Heart left ventricle (tissue), 16 donors: ENCODE measurements around the gene TBCB. TPM values are rescaled to one million over a fixed set of nuclear protein-coding genes. Genes with fewer than 3 reads are reported as not detected.

Experiments
- ATAC-seq, 4 donors: fragments of 200-7000 bp; cut with Tn5 transposase; one replicate each; pipeline ENCODE4 v1.9.1; 2020 to 2022; ENCODE audit warnings: moderate library complexity in 4 of 4, mild to moderate bottlenecking in 3 of 4, moderate number of reproducible peaks in 1 of 4
- DNase-seq, 5 donors: peaks; one replicate each; pipeline ENCODE4 v3.0.0-alpha.2; 2020
- H3K27ac ChIP-seq, 12 donors: fragments of 200-600 bp; sonication (generic) in 4 of 12; one replicate each; pipeline versions ENCODE4 v1.5.0 to v1.8.0; 2016 to 2022; ENCODE audit warnings: mild to moderate bottlenecking in 2 of 12
- H3K27me3 ChIP-seq, 9 donors: fragments of 200-600 bp; sonication (generic) in 2 of 9; one replicate each; pipeline versions ENCODE4 v1.5.1 to v1.8.0; 2016 to 2022; ENCODE audit warnings: mild to moderate bottlenecking in 3 of 9
- H3K36me3 ChIP-seq, 9 donors: fragments of 200-600 bp; sonication (generic) in 2 of 9; one replicate each; pipeline versions ENCODE4 v1.5.0 to v1.8.0; 2018 to 2022; ENCODE audit warnings: mild to moderate bottlenecking in 2 of 9
- H3K4me1 ChIP-seq, 12 donors: fragments of 200-600 bp; sonication (generic) in 4 of 12; one replicate each; pipeline versions ENCODE4 v1.5.0 to v1.8.0; 2016 to 2022; ENCODE audit warnings: mild to moderate bottlenecking in 3 of 12
- H3K4me3 ChIP-seq, 12 donors: fragments of 200-600 bp; sonication (generic) in 4 of 12; one replicate each; pipeline versions ENCODE4 v1.5.0 to v1.8.0; 2017 to 2022; ENCODE audit warnings: mild to moderate bottlenecking in 9 of 12, moderate library complexity in 4 of 12
- H3K9me3 ChIP-seq, 12 donors: fragments of 200-600 bp; sonication (generic) in 4 of 12; one replicate each; pipeline versions ENCODE4 v1.5.0 to v1.8.0; 2016 to 2022; ENCODE audit warnings: mild to moderate bottlenecking in 1 of 12
- POLR2A ChIP-seq, 2 donors: fragments of 450-650 bp; IDR thresholded peaks; one replicate each; pipeline ENCODE4 v1.6.1; 2017; ENCODE audit warnings: antibody characterized with exemption in 2 of 2, mild to moderate bottlenecking in 2 of 2, moderate library complexity in 2 of 2
- WGBS, 4 donors: extraction: QIAGEN DNeasy Blood & Tissue Kit in 2 of 4; methylation state at CpG; one replicate each; pipeline versions ENCODE4 v1.1.5 to v1.1.7; 2013 to 2018; 5-methylcytosine and 5-hydroxymethylcytosine counted together
- intact Hi-C, 10 donors: fragments of 100-400 bp; cut with DNase I; formaldehyde crosslinking; loops; one replicate each; pipeline versions ENCODE4 v1.11.1 to v1.14.2; 2022
- polyA plus RNA-seq, 2 donors: library from polyadenylated mRNA; stranded (reverse); fragments of 200-250 nt; gene quantifications; one replicate each; pipeline ENCODE4 v1.2.3, GENCODE V29; 2013
- total RNA-seq, 9 donors: library from RNA; depleted of rRNA in 2 of 9; stranded (reverse); fragments of >200 nt in 2 of 9; fragmentation: NEBNext Ultra II Directional in 3 of 9; extraction: Animal tissue kit (Norgen Biotek cat#: 25700) in 3 of 9; gene quantifications; one replicate each; pipeline versions ENCODE4 v1.1.0 to v1.2.4, GENCODE V29; 2016 to 2023
- TF ChIP-seq, protein P1 (sequence below), 12 donors: fragments of 200-600 bp; sonication (generic) in 4 of 12; IDR thresholded peaks; one replicate each; pipeline versions ENCODE4 v1.5.0 to v1.8.0; 2018 to 2022; ENCODE audit warnings: antibody characterized with exemption in 12 of 12, mild to moderate bottlenecking in 5 of 12
- donor health status: ischemic (EF 13 %, LVEDD 7.1; RV severe dilation, severe dysfunction).
- donor health status: healthy with polysubstance abuse.
- donor health status: DM: no; HTN: yes; CAD: no.
- donor health status: DM: no; HTN: no; CAD: no.
- donor health status: ischemic (EF 25% LVEDD 6.9; RV normal size, moderate dysfunction).
- donor health status: ischemic (EF 25% LVEDD 5.7; RV mildly dilated, moderate dysfunction).
- donor health status: healthy.
- donor health status: DM: yes; HTN: yes; CAD: no.
- donor health status: ischemic (EF 35%, LVEDD 5.7; RV mildly dilated, moderate dysfunction).
- donor health status: nonischemic (EF 11% LVEDD 7.7; RV severe dilation, severe dysfunction).
- donor health status: DM: yes; HTN: yes; CAD: no.
- donor health status: PGD.
- donor health status: ischemic (EF 29% LVEDD 5.4; RV normal size, mild dysfunction).
- donor health status: nonischemic (EF 23%, LVEDD 6.1; RV moderate dilation, normal function).

Gene TBCB
- total and polyA plus RNA-seq, 11 donors = 89.8 to 171 (median 111) TPM

DNA sequence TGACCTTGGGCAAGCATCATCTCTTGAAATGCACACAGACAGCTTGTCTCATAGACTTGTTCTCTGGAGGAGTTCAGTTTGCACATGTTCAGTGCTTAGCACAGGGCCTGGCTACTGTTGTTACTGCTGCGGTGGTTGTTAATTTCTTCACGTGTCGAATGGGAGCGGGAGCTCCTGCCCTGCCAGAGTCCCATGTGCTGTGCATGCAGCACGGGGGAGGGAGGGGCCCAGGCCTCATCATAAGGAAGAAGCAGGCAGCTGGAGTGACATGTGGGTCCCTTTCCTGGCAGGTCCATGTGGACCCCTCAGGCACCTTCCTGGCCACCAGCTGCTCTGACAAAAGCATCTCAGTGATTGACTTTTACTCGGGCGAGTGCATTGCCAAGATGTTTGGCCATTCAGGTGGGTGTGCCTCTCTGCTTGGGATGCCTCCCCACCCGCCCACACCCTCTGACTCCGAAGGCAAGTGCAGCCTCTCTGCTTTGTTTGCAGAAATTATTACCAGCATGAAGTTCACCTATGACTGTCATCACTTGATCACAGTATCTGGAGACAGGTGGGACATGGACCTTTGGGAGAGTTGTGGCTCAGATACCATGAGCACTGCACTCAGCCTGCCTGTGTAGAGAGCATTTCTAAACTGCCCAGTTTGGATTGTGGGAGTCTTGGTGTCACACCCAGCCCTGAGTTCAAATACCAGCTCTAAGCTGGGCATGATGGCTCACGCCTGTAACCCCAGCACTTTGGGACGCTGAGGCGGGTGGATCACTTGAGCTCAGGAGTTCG is 24.2 kb upstream of the TBCB start:
- H3K4me1 ChIP-seq = peaks cover 0 to 16% (median 3%) of the 10 kb centered on the region in 12 donors
- H3K36me3 ChIP-seq = peaks cover 0 to 4% (median 0%) of the 10 kb centered on the region in 9 donors
- ATAC-seq (no peak), DNase-seq (no peak)
- TF ChIP-seq, protein P1, sequence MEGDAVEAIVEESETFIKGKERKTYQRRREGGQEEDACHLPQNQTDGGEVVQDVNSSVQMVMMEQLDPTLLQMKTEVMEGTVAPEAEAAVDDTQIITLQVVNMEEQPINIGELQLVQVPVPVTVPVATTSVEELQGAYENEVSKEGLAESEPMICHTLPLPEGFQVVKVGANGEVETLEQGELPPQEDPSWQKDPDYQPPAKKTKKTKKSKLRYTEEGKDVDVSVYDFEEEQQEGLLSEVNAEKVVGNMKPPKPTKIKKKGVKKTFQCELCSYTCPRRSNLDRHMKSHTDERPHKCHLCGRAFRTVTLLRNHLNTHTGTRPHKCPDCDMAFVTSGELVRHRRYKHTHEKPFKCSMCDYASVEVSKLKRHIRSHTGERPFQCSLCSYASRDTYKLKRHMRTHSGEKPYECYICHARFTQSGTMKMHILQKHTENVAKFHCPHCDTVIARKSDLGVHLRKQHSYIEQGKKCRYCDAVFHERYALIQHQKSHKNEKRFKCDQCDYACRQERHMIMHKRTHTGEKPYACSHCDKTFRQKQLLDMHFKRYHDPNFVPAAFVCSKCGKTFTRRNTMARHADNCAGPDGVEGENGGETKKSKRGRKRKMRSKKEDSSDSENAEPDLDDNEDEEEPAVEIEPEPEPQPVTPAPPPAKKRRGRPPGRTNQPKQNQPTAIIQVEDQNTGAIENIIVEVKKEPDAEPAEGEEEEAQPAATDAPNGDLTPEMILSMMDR (IDR thresholded peaks at IDR 0.05) = no peak
- TF ChIP-seq POLR2A (IDR thresholded peaks at IDR 0.05) = no peak
- 80 to 96% (median 91%) methylated on average over 13 of the region's 13 CpGs for WGBS, 4 donors
- H3K9me3 ChIP-seq = no peaks in the 10 kb centered on the region
- H3K27me3 ChIP-seq = no peaks in the 10 kb centered on the region
- no peak overlapping the region for H3K27ac ChIP-seq
- no peak overlapping the region for H3K4me3 ChIP-seq
- intact Hi-C loops = no loop called here

DNA sequence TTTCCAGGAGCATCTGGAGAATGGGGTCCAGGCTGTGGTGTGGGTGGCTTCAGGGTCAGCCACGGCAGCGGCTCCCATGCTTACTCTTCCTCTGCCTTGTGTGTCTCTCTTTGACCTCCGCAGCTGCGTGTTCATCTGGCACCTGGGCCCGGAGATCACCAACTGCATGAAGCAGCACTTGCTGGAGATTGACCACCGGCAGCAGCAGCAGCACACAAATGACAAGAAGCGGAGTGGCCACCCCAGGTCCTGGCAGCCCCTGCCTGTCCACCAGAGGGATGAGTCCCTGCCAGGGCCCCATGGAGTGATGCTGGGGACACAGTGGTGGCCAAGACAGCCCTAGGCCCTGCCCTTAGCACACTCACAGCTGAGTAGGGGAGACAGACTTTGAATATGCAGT is 22.7 kb upstream of the TBCB start:
- DNase-seq = no peak
- Histone ChIP-seq H3K4me1 (peaks cover 0 to 24% (median 5%) of the 10 kb centered on the region in 12 donors), H3K36me3 (peaks cover 0 to 11% (median 0%) of the 10 kb centered on the region in 9 donors), H3K27ac (peak overlapping the region in 2 of 12 donors; percentile 67 to 72), H3K9me3 (no peaks in the 10 kb centered on the region), H3K4me3 (no peak overlapping the region), H3K27me3 (no peaks in the 10 kb centered on the region)
- intact Hi-C loops = no loop called here
- TF ChIP-seq, protein P1 (IDR thresholded peaks at IDR 0.05) = no peak
- TF ChIP-seq POLR2A (IDR thresholded peaks at IDR 0.05) = no peak
- 89 to 96% (median 92%) methylated on average over 4 to 7 of the region's 7 CpGs for WGBS, 4 donors
- no peak for ATAC-seq

DNA sequence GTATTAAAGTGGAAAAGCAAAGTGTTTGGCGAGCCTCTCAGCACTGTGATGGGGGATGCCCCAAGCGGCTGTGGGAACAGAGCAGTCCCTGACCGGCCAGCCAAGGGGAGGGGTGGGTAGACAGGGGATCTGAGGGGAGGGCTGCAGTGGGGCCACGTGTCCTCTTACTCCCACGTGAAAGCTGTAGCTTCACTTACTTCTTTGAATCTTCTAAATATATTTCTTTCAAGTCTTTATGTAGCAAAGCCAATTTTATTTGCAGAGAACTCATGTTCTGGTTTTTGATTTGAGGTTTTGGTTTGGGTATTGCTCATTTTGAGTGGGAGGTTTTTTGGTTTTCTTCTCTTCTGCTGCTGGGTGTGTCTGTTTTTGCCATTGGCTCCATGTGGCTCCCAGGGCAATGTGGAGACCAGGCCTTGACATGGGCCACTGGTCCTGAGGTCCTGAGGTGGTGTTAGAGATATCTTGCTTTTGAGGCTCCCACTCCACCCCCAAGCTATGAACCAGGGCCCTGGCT is 22.1 kb upstream of the TBCB start:
- Histone ChIP-seq H3K36me3 (peaks cover 0 to 11% (median 0%) of the 10 kb centered on the region in 9 donors), H3K9me3 (no peaks in the 10 kb centered on the region), H3K4me1 (peaks cover 0 to 24% (median 5%) of the 10 kb centered on the region in 12 donors), H3K27me3 (no peaks in the 10 kb centered on the region), H3K27ac (peak overlapping the region in 11 of 12 donors; percentile 11 to 72 (median 59)), H3K4me3 (no peak overlapping the region)
- 87 to 93% (median 87%) methylated on average over 5 of the region's 5 CpGs for WGBS, 4 donors
- intact Hi-C loops = no loop called here
- no peak for ATAC-seq
- DNase-seq = no peak
- TF ChIP-seq, protein P1 (IDR thresholded peaks at IDR 0.05) = no peak
- no peak for TF ChIP-seq POLR2A (IDR thresholded peaks at IDR 0.05)

DNA sequence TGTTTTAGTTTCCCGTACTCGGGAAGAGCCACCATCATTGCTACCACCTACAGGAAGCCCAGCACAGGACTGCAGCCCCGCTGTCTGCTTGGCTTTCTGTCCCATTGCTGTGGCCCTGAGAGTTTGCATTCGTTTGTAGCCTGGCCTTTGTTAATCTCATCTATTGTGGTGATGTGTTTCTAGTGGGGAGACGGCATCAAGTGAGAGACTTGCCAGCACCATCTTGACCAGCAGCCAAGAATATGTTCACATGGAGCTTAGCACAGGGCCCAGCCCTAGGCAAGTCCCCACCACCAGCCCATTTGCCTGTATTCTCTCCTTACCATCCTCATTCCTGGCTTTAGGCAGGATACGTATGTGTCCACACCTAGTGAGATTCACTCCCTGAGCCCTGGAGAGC is 21.6 kb upstream of the TBCB start:
- Histone ChIP-seq H3K4me3 (no peak overlapping the region), H3K9me3 (no peaks in the 10 kb centered on the region), H3K4me1 (peaks cover 0 to 24% (median 5%) of the 10 kb centered on the region in 12 donors), H3K27me3 (no peaks in the 10 kb centered on the region), H3K27ac (peak overlapping the region in 11 of 12 donors; percentile 11 to 72 (median 59)), H3K36me3 (peaks cover 0 to 11% (median 0%) of the 10 kb centered on the region in 9 donors)
- no peak for TF ChIP-seq POLR2A (IDR thresholded peaks at IDR 0.05)
- WGBS, 4 donors = 35 to 64% (median 59%) methylated on average over 6 of the region's 6 CpGs
- intact Hi-C loops = no loop called here
- ATAC-seq = peak; percentile 88 to 90 (median 89)
- peak in 4 of 5 donors; percentile 44 to 61 (median 59) for DNase-seq
